DOHH2 (cell line): ENCODE results near the gene OSBPL10.

Experiments
- EZH2phosphoT487 ChIP-seq: fragments of 200-600 bp; sonication (generic); IDR thresholded peaks from 2 replicates; pipeline ENCODE4 v1.6.1; 2017; ENCODE audit warnings: borderline replicate concordance, mild to moderate bottlenecking, antibody characterized with exemption, low read length, moderate library complexity, mixed read lengths
- TF ChIP-seq, protein P1 (sequence below): fragments of 200-600 bp; sonication (generic); IDR thresholded peaks from one replicate; pipeline ENCODE4 v1.5.1; 2014; ENCODE audit warnings: antibody characterized with exemption, mild to moderate bottlenecking, low read depth, low read length; ENCODE audit not compliant: poor library complexity, severe bottlenecking

GRCh38 chr3:31704591-31705179, 276.4 kb downstream of the OSBPL10 start:
- TF ChIP-seq EZH2phosphoT487, result no peak
- TF ChIP-seq, protein P1, sequence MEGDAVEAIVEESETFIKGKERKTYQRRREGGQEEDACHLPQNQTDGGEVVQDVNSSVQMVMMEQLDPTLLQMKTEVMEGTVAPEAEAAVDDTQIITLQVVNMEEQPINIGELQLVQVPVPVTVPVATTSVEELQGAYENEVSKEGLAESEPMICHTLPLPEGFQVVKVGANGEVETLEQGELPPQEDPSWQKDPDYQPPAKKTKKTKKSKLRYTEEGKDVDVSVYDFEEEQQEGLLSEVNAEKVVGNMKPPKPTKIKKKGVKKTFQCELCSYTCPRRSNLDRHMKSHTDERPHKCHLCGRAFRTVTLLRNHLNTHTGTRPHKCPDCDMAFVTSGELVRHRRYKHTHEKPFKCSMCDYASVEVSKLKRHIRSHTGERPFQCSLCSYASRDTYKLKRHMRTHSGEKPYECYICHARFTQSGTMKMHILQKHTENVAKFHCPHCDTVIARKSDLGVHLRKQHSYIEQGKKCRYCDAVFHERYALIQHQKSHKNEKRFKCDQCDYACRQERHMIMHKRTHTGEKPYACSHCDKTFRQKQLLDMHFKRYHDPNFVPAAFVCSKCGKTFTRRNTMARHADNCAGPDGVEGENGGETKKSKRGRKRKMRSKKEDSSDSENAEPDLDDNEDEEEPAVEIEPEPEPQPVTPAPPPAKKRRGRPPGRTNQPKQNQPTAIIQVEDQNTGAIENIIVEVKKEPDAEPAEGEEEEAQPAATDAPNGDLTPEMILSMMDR, result no peak
